Ectodermal cell (in vitro differentiated cells): ENCODE results near the gene HOTAIR.
A peak's percentile ranks its signal among the peaks of the same experiment; 100 is the strongest.

ENCODE experiments used
- H3K27ac ChIP-seq: 2 replicates; pipeline ENCODE4 v1.7.0; 2013; ENCODE audit warnings: mild to moderate bottlenecking, low read depth, low read length; ENCODE audit not compliant: insufficient read depth, poor library complexity, severe bottlenecking
- H3K27me3 ChIP-seq: 2 replicates; pipeline ENCODE4 v1.7.0; 2013; ENCODE audit warnings: mild to moderate bottlenecking, low read length; ENCODE audit not compliant: insufficient read depth, control insufficient read depth, poor library complexity, severe bottlenecking
- H3K36me3 ChIP-seq: one replicate; pipeline ENCODE4 v1.7.0; 2013; ENCODE audit warnings: low read length; ENCODE audit not compliant: control insufficient read depth, insufficient read depth
- H3K4me1 ChIP-seq: one replicate; pipeline ENCODE4 v1.7.0; 2013; ENCODE audit warnings: low read length; ENCODE audit not compliant: control insufficient read depth, insufficient read depth
- H3K4me3 ChIP-seq: 2 replicates; pipeline ENCODE4 v1.7.0; 2013; ENCODE audit warnings: low read depth, low read length, control low read depth; ENCODE audit not compliant: insufficient read depth
- H3K9me3 ChIP-seq: 2 replicates; pipeline ENCODE4 v1.7.0; 2013; ENCODE audit warnings: mild to moderate bottlenecking, low read length, moderate library complexity; ENCODE audit not compliant: control insufficient read depth
- WGBS, 2 experiments: methylation state at CpG; one replicate each; pipeline ENCODE4 v1.1.7; 2013; ENCODE audit warnings: missing lambda C conversion rate in 2 of 2; 5-methylcytosine and 5-hydroxymethylcytosine counted together

The HOTAIR gene

DNA sequence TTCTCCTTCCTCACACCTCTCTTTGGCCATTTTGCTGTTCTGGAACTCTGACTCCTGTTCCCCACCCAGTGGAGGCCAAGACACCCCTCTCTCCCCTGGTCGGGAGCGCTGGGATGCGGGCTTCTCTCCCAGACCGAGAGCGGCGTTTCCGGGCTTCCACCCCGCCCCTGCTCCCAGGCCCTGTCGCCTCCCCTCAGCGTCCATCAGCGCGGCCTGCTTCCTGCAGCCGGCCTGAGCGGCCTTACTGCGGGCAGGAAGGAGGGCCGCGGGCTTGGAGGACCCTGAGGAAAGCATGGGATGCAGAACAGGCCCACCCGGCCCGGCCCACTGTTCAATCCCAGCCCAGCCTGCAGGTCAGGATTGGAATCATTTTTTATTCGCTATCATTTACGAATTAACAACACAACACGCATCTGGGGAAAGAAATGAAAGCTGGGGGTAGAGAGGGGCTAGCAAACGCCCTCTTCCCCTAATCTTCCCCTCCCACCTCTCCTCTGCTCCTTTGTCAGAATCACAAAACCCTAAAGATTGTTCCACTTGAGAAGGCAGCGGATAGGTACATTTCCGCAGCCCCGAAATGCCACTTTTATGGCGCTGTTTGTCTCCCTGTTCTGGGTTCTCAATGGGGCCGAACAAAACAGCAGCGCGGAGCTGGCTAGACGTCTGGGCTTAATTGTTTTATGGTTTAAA, 30.2 kb upstream of the HOTAIR start:
- Histone ChIP-seq H3K36me3 (no peaks in the 10 kb centered on the region), H3K9me3 (no peaks in the 10 kb centered on the region), H3K27ac (no peak overlapping the region), H3K27me3 (peaks cover 100% of the 10 kb centered on the region), H3K4me3 (no peak overlapping the region), H3K4me1 (no peaks in the 10 kb centered on the region)
- WGBS, 2 experiments = 15 to 16% methylated on average over 31 of the region's 31 CpGs

DNA sequence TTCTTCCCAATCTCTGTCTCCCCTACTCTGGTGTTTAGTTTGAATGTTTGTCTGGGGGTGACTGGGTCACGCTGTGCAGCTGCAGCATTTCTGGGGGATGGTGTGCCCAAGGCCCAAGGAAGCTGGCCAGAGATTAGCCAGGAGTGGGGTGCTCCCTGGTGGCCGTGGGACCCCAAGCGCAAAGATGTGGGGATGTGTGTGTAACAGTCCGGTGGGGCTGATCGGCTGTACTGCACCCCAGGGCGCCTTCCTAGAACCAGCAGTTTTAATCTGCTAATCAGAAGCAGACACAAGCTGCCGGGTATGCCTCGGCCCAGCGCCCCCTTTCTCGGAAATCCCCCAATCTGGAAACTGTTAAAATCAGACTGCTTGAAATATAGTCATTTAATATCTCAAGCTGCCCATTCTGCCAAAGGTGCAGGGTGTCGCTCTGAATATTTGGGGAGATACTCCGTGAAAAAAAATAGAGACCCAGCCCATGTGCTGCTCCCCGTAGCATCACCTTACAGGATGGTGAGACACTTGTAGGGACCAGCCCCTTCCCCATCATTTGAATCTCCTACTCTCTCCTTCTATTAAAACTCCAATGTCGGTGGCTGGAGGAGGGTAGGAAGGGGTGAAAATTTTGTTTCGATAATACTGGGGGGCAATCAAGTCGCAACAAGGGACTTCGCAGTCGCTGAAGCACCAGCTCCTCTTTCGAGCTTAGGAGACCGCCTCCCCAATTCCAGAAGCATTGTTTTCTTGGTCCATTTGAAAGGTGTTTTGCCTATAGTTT, 29.5 kb upstream of the HOTAIR start:
- 45 to 47% methylated on average over 19 to 20 of the region's 20 CpGs for WGBS, 2 experiments
- no peaks in the 10 kb centered on the region for H3K9me3 ChIP-seq
- no peaks in the 10 kb centered on the region for H3K36me3 ChIP-seq
- no peak overlapping the region for H3K27ac ChIP-seq
- H3K27me3 ChIP-seq = peaks cover 100% of the 10 kb centered on the region
- no peak overlapping the region for H3K4me3 ChIP-seq
- H3K4me1 ChIP-seq = peaks cover 3% of the 10 kb centered on the region

DNA sequence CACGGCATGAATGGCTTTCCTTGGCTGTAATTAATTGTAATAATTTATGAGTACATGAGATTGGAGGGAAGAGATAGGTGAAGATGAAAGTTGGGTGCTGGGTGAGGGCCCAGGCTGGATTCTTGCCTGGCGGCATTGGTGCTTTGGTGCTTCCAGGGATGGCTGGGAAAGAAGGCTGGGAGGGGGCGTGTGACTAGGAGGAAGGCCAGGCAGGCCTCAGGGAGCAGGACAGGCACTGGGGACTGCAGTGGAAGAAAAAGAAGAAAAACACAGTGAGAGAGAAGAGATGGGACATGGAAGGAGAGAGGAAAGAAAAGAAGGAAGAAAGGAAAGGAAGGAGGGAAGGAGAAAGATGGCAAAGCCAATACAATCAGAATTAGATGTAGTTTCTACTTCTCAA, 28.9 kb upstream of the HOTAIR start:
- Histone ChIP-seq H3K4me3 (no peak overlapping the region), H3K9me3 (no peaks in the 10 kb centered on the region), H3K4me1 (peaks cover 3% of the 10 kb centered on the region), H3K36me3 (no peaks in the 10 kb centered on the region), H3K27ac (no peak overlapping the region), H3K27me3 (peaks cover 100% of the 10 kb centered on the region)
- 27 to 29% methylated on average over 3 of the region's 3 CpGs for WGBS, 2 experiments

DNA sequence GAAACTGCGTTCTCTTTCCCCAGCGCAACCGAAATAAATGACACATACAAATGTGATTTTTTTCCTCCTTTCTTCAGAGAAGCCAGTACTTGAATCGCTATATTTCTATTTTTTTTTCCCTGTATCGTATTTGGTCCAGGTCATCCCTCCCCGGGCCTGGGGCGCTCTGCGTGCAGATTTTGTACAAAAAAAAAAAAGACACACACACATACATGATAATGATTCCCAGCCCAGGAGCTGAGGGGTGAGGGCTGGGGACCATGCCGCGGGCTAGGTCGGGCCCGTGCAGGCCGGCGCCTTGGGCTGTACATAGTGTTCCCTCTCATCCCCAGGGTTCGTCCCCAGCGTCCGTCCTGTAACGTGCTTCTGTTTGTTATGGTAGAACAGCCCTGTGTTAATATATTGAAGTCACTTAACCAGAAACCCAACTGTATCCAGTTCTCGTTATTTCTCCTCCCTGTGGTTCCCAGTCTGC, 28.2 kb upstream of the HOTAIR start:
- WGBS, 2 experiments = 27 to 29% methylated on average over 19 of the region's 19 CpGs
- no peaks in the 10 kb centered on the region for H3K9me3 ChIP-seq
- peaks cover 100% of the 10 kb centered on the region for H3K27me3 ChIP-seq
- no peaks in the 10 kb centered on the region for H3K36me3 ChIP-seq
- H3K4me3 ChIP-seq = no peak overlapping the region
- peaks cover 3% of the 10 kb centered on the region for H3K4me1 ChIP-seq
- no peak overlapping the region for H3K27ac ChIP-seq

DNA sequence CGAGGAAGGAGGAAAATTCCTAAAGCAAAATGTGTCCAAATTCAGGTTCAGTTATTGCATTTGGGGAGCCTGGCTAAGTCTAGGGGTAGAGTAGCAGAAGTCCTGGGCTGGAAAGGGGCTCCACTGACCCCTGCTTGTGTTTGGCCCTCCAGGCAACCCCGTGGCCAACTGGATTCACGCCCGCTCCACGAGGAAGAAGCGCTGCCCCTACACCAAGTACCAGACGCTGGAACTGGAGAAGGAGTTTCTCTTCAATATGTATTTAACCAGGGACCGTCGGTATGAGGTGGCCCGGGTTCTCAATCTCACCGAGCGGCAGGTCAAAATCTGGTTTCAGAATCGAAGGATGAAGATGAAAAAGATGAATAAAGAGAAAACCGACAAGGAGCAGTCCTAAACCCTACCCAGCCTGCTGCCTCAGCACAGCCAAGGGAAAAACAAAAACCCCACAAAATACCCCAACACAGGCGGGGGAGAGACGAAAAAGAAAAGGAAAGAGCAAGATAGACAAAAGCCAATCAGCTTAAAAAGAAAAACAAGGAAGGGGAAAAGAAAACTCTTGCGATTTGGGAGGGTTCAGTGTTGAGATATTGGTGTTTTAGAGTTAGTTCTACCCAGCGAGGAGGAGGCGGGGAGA, 27.6 kb upstream of the HOTAIR start:
- Histone ChIP-seq H3K4me1 (peaks cover 3% of the 10 kb centered on the region), H3K36me3 (no peaks in the 10 kb centered on the region), H3K27me3 (peaks cover 100% of the 10 kb centered on the region), H3K9me3 (no peaks in the 10 kb centered on the region), H3K4me3 (no peak overlapping the region), H3K27ac (no peak overlapping the region)
- 16% methylated on average over 18 to 19 of the region's 19 CpGs for WGBS, 2 experiments

DNA sequence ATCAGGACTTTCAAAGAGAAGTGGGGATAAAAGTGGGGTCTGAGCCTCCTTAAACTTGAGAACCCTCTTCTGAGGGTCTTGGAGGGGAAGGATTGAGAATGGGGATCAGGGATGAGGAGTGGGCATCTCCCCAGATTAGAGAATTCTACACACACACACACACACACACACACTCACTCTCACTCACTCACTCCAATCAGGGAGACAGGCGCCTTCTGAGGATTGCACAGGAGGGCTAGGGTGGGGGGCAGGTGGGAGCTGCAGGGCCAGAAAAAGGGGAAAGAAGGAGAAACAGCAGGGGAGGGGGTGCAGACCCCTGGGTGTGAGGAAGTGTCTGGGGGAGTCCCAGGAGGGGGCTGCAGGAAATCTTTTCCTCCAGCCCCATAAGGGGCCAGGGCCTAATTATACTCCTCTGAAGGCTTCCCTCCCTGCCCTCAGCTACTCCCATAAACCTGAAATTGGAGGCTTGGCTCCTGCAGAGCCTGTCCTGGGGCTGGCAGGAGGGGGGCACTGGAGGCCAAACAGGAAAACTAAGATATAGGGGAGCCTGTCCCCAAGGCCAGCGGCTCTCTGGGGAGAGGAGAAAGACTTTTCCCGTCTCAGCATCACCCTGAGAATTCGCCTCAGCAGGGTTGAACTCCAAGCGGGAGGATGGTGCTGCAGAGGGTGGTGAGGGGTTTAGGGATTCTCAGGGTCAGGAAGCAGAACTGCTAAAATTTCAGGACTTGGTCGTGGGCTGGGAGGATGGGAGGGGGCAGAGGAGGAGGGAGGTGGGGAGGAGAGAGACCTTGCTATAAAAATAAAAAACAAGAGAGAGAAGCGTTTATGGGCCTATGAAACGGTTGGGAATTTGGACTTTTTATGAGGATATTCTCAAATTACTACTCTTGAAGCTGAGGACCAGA, 26.8 kb upstream of the HOTAIR start:
- Histone ChIP-seq H3K4me3 (no peak overlapping the region), H3K36me3 (no peaks in the 10 kb centered on the region), H3K27me3 (peaks cover 100% of the 10 kb centered on the region), H3K9me3 (no peaks in the 10 kb centered on the region), H3K27ac (no peak overlapping the region), H3K4me1 (peaks cover 3% of the 10 kb centered on the region)
- WGBS, 2 experiments = 5 to 11% methylated on average over 8 of the region's 8 CpGs

DNA sequence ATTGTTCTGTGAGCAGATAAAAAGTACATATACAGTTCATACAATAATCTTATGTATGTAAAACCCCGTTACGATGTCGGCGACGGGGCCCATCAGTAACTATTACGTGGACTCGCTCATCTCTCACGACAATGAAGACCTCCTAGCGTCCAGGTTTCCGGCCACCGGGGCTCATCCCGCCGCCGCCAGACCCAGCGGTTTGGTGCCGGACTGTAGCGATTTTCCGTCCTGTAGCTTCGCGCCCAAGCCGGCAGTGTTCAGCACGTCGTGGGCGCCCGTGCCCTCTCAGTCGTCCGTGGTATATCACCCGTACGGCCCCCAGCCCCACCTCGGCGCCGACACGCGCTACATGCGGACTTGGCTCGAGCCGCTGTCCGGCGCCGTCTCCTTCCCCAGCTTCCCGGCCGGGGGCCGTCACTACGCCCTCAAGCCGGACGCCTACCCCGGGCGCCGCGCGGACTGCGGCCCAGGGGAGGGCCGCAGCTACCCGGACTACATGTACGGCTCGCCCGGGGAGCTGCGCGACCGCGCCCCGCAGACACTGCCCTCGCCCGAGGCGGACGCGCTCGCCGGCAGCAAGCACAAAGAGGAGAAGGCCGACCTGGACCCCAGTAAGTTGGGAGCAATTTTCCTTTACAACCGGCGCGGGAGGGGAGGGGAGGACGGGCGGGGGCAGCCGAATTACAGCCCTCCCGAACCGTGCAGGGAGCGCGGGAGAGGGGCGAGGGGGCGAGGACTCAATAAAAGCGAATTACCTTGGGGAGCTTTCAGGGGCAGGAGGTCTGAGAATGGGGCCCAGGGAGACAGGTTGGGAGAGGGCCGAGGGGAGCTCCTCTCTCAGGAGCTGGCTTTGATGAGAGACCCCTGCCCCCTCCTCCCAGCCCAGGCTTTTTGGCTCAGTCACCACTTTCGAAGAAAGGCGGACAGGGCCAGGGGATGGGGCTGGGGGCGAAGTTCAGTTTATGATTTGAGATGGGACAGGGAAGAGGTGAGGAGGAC, 25.7 kb upstream of the HOTAIR start, which contains the start of gene HOXC9:
Gene HOXC9 (plus strand): TSS at position 46 of the 999 bp plus-strand sequence. CDS start 28 bp downstream, at position 74.
- peaks cover 100% of the 10 kb centered on the region for H3K27me3 ChIP-seq
- H3K9me3 ChIP-seq = no peaks in the 10 kb centered on the region
- H3K36me3 ChIP-seq = no peaks in the 10 kb centered on the region
- peak within 1 kb of the TSS; percentile 16 for H3K4me3 ChIP-seq
- no peak within 1 kb of the TSS for H3K27ac ChIP-seq
- peaks cover 3% of the 10 kb centered on the region for H3K4me1 ChIP-seq
- WGBS, 2 experiments = 3 to 4% methylated on average over 87 of the region's 87 CpGs

DNA sequence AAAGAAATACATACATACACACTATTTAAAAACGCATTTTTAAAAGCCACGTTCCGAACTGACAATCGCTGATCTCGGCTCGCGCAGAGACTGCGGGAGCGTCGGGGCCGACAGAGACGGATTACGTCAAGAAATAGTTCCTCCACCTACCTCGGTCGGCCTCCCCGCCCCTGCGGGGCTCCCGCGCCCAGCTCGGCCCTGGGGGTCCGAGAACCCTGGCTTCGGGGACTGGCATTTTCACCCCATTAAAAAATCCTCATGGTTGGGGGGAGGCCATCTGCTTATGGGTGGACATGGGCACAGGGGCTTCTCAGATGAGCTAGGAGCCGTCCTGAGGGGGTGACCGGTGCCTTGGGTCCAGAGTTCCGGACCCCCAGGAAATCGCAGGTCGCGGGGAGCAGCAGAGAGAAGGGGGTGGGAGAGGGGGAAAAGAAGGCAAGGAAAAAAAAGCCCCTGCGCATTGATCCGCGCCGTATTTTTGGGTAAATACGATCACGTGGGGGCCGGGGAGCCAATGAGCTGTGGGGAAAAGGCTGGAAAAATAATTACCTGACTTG, 24.9 kb upstream of the HOTAIR start:
- H3K4me1 ChIP-seq = peaks cover 3% of the 10 kb centered on the region
- 7 to 8% methylated on average over 35 of the region's 35 CpGs for WGBS, 2 experiments

DNA sequence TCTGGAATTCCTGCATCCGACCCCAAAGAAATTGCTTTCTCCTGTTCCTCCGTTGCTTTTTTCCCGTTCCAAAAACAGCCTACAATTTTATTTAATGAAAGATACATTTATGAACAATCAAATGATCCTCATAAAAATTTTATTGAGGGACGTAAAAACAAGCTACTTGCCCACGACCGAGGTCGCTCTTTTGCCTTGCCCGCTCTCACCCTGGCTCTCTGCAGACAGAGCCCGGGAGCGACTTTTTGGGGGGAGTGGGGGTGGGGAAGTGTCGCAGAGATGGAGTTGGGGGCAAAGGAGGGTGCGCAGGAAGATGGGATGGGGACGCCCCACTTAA, 24.1 kb upstream of the HOTAIR start:
- H3K27ac ChIP-seq = no peak overlapping the region
- 22 to 23% methylated on average over 9 to 13 of the region's 13 CpGs for WGBS, 2 experiments
- H3K9me3 ChIP-seq = no peaks in the 10 kb centered on the region
- H3K27me3 ChIP-seq = peaks cover 100% of the 10 kb centered on the region
- H3K36me3 ChIP-seq = no peaks in the 10 kb centered on the region
- H3K4me3 ChIP-seq = no peak overlapping the region
- H3K4me1 ChIP-seq = peaks cover 3% of the 10 kb centered on the region

More for the DNA sequence above, 24.9 kb upstream of the HOTAIR start:
- Histone ChIP-seq H3K27me3 (peaks cover 100% of the 10 kb centered on the region), H3K9me3 (no peaks in the 10 kb centered on the region), H3K4me3 (no peak overlapping the region), H3K36me3 (no peaks in the 10 kb centered on the region), H3K27ac (no peak overlapping the region)
